Stimulated activated CD8-positive, alpha-beta memory T cell treated with anti-CD3 and anti-CD28 coated beads, Interleukin-4, amount 100 ng/mL, for 4 hours (primary cell): Measurements from ENCODE around the gene LGR6.
A peak's percentile ranks its signal among the peaks of the same experiment; 100 is the strongest.
"Not testable (repeated sequence)": the region's sequence is repeated elsewhere in the genome, so short reads cannot be mapped to it uniquely, and the experiment has no call there.

ENCODE experiments used
- DNase-seq, 2 donors: peaks; one replicate each; pipeline ENCODE4 v3.0.0-alpha.2; 2020; ENCODE audit warnings: low read depth in 2 of 2, low spot score in 1 of 2

The LGR6 gene

DNA sequence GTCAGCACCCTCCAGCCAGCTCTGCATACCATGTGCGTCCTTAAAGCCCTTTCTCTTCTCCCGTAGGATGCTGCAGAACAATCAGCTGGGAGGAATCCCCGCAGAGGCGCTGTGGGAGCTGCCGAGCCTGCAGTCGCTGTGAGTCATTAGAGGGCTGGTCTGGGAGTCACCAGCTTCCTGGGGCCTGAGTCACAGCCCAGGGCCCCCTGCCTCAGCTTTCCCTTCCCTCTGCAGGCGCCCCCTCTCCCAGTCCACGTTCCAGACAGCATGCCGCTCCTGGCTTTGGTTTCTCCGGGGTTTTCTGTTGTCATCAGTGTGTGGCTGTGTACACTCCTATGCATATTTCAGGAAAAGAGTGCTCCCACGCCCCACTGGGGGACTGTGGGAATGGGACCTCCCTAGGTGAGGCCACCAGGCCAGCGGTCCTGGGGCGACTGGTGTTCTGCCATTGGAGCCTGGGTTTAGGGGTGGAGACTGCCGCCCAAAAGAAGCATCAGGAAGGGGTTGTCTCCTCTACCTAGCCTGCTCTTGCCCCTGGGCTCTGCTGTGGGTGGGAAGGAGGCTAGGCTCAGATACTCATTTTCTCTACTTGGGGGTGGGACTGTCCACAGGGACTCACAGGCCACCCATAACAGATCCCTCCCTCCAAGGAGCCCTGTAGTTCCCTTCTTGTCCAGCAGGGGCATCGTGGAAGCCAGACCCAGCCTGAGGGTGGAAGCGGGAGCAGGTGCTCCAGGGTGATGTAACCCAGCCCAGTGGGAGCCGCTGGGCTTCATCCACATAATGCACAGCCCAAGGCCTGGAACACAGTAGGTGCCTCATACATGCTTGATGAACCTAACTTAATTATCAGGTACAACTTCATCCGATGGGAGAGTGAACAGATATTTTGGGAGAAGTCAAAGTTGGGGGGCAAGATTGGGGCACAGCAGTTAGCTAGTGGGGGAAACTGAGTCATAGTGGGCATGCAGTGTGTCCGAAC is 42.5 kb downstream of the LGR6 start:
- DNase-seq: peak; percentile 23 to 33

DNA sequence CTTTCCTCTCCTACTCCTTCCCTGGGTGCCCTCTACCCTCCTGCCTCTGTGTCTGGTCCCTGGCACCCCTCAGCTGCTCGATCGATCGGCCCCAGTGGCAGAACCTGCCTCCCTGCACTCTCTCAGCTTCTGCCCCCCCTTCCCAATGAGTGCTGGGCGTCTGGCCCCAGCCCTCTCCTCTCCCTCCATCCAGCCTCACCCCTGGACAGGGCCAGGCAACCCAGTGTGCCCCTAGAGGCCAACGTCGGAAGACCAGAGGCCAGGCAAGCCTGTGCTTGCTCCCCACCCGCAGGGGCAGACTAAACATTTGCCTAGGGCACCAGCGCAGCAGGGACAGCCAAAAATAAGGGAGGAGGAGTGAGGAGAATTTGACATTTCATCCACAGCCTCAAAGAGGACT is 43.5 kb downstream of the LGR6 start:
- DNase-seq: no peak

DNA sequence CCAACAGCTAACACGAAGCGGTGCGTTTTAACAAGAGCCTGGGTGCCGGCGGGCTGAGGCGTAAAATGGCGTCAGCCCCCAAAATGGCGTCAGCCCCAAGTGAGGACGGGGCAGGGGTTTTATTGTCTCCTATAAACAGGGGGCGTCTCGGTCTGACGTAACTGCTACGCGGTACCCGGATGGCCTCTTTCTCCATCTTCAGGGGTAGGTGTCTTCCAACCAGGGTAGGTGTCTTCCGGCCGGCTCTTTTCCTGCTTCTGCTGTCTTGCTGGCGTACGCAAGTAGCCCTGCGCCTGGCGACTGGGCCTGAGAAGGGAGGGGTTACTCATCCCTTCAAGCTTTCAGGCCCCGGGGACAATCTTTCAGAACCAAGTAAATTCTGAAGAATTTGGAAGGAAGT is 45.3 kb downstream of the LGR6 start:
- no peak for DNase-seq

DNA sequence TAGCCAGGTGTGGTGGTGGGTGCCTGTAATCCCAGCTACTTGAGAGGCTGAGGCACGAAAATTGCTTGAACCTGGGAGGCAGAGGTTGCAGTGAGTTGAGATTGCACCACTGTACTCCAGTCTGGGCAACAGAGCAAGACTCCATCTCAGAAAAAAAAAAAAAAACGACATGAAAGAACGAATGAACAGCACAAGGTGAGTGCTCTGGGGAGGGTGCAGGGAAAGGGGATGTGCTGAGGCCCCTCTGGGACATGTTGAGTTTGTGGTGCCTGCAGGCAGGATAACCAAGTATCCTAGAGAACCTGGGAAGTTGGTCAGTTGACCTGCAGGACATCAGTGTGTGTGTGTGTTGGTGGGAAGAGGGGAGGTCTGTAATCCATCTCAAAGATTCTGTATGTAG is 46.6 kb downstream of the LGR6 start:
- not testable (repeated sequence) for DNase-seq

DNA sequence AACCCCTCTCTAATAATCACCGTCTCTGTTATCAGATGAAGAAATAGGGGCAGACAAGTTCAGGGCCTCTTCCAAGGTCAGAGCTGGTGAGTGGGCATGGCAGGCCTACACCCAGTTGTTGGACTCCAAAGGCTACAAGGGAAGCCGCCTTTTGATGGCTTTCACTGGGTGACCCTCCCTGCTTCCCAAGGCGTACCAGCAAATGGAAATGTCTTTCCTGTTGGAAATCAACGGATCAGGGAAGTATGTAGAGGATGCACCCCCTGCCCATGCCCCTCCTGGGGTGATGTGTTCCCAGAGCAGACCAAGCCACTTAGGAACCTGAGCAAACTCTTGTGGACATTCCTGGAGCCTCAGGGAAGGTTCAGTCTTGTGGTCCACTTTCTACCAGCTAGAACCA is 47.4 kb downstream of the LGR6 start:
- DNase-seq: no peak

DNA sequence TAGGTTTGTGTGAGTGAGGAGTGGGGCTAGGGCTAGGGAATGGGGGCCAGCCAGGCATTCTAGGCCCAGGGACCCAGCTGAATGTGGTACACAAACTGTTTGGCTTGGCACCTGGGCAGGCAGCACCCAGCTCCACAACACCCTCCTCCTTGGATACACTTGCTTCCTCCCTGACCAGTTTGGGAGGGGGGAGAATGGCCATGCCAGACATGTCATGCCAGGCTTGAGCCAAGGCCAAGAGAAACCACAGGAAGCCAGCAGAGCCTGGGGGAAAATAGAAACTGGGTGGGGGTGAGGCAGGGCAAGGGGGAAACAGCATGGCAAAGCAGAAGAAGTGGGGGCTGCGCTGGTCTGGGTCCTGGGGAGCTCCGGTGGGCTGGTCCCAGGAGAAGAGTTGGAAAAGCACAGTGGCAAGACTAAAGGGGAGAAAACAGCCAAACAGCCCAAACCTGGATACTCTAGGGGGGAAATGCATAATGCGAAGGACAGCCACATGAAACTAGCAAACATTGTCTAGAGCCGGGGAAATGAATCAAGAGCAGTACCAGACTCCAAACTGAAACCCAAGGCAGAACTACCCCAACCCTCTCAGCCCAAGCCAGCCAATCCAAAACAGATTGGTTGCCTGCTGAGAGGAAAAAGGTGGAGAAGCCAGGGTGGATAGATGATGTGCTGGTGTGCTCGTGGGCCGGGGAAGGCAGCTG is 47.9 kb downstream of the LGR6 start:
- no peak for DNase-seq

DNA sequence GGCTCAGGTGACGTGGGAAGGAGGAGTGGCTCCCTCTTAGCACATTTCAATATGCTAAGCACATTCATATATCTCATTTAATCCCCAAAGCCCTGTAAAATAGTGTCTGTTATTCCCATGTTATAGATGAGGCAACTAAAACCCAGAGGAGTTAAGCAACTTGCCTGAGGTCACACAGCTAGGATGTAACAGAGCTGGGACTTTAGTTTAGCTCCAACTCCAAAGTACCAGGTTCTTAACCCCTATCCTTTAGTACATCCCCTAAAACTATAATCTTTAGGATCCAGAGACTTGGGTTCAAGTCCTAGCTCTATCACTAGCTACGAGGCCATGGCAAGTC is 48.5 kb downstream of the LGR6 start:
- DNase-seq: no peak

DNA sequence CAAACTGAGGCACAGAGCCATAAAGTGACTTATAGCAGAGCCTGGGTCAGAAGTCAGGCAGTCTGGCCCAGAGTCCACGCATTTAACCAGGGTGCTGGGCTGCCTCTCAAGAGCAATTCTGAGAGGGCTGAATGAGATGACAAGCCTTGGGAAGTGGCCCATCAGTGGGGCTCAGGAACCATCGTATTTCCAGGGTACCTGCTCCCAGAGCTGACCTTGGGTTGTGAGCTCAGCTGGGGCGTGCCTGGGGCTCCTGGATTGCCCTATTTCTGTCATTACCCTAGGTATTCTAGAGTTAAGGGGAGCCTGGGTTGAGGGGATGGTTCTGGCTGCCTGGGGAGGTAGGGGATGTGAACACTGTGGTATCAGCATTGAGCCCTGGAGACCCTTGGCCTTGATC is 49.4 kb downstream of the LGR6 start:
- DNase-seq: no peak

DNA sequence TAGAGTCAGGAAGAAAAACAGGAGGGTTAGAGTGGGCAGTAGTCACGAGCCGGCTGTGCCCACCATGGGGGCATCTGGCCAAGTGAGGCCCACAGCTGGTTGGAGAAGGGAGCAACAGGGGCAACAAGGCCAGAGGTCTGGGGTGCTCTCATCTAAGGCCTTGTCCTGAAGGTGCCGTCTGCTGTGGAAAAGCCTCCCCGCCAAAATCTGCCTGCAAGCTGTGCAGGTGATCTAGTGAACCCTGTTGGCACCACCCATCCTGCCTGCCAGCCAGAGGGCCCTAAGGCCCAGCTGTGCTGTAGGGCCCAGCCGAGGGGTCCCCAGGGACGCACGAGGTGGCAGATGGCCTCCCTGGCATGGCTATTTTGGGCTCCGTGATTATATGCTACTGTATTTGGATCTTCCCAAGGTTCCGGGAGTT is 51.3 kb downstream of the LGR6 start:
- DNase-seq: no peak

DNA sequence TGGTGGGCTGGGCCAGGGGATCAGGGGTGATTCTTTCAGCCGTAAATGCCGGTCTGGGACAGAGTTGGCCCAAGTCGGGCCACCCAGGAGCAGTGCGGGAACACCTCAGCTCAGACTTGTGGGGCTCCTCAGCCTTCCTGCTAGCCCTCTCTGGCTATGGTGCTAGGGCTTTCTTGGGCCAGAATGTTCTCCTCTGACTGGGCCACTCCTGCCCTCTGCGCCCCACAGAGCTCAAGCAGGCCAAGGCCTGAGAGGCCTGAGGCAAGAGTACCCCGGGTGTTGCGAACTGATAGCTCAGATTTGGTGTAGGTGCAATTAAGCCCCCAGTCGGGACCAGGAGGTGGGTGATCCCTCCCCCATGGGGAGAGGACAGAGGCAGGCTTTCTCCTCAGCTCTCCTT is 51.8 kb downstream of the LGR6 start:
- no peak for DNase-seq

DNA sequence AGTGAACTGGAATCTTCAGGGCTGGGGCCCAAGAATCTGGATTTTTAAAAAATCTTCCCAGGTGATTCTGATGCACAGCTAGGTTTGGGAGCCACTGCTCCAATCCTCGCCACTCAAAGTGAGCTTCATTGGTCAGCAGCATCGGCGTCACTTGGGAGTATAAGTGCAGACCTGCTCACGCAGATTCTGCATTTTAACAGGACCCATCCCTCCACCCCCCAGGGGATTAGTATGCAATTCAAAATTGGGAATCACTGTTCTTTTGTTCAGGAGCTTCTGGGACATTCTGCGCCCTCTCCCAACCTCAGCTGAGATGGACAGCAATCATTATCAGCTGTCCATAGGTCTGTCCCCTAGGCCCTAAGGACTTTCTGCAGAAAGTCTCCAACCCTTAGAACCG is 53.5 kb downstream of the LGR6 start:
- DNase-seq: no peak

DNA sequence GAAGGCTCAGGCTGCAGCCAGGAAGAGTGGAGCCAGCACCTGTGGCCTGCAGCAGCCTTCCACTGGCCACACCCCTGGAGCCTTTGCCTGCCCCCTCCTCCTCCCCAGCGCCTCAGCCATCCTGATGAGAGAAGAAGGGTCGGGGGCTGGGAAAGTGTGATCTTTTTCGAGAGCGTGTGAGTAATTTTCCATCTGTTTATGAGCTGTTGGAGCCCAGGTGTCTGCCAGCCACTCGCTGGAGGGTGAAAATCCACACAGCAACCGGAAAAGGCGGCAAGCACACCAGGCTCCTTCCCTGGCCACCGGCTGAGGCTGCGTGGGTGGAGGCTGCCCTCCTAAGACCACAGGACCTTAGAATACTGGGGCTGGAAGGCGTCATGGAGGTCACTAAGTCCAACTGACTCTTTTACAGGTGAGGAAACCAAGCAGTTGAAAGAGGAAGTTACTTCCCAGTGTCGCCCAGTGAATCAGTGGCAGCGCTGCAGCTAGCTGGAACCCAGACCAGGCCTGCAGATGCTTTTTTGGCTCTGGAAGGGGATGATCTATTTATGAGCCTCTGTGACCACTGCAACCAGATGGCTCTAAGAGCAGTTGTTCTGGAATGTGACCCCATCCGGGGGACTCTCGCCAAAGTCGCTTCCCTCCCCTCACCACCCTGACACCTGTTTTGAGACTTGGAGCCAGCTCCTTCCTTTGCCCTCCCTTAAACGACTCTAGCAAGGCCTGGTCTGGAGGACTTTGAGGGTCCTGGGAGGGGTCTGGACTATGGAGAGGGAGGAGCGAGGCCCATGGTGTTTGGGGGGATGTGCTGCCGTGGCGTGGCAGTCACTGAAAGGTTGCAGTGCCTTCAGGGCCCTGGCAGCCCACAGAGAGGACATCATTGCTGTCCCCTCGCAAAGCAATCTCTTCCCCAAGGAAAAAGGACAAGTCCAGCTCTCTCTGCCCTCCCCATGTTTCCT is 54.5 kb downstream of the LGR6 start:
- DNase-seq: no peak

DNA sequence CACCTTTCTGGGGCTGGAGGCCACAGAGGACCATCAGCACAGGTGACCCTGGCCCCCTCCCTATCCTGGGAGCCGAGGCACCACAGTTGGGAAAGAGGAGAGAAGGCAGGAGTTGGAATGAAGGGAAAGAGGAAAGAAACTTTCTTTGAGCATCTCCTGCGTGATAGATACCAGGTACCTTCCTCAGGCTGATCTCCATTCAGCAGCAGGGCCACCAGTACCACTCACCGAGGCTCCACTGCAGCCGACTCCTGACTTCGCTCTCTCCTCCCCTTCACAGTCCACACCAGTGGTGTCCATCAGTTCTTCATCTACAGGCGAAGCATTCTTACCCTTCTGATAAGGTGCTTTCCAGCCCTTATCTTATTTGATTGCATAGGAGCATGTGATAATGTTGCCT is 55.3 kb downstream of the LGR6 start:
- DNase-seq: no peak

DNA sequence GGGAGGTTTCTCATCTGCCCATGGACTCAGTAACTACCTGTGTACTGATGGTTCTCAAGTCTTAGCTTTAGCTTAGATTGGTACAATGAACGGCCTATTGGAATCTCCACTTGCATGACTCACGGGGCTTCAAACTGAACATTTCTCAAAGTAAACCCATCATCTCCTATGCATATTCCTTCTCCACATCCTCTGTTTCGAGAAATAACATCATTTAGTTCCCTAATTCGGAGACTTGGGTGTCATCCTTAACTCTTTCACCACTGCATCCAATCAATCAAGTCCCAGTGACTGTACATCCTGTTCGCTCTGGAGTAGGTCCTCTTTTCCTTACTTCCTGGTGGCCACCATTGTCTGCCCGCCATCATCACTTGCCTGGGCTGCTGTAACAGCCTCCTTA is 55.8 kb downstream of the LGR6 start:
- no peak for DNase-seq

DNA sequence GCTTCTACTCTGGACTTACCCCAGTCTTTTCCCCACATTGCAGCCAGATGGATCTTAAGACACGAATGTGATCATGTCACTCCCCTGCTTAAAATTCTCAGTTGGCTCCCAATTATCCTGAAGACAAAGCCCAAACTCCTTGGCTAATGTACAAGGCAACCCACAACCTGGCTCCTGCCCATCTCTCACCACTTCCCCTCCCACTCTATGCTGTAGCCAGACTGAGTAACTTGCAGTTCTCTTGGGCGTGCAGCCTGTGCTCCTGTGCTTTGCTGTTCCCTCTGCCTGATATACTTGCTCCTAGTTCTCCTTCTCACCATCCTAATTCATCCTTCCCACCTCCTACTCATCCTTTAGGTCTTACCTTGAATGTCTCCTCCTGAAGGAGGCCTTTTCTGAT is 56.2 kb downstream of the LGR6 start:
- no peak for DNase-seq

DNA sequence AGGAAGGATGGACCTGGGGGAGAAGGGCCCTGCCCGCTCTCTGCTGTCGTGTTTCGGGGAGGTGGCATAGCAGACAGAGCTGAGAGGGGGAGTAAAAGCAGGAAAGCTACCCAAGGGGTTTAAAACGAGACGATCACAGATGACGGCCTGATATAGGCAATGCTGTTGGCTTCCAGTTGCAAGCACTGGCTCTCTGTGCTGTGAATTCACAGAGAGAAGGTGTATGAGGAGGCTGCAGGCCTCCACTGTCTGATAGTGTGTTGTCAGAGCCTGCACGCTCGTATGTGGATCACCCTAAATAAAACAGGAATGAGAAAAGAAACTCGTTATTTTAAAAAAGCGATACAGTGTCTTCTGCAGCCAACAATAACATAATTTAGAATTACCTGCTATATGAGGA is 57.4 kb downstream of the LGR6 start:
- no peak for DNase-seq

DNA sequence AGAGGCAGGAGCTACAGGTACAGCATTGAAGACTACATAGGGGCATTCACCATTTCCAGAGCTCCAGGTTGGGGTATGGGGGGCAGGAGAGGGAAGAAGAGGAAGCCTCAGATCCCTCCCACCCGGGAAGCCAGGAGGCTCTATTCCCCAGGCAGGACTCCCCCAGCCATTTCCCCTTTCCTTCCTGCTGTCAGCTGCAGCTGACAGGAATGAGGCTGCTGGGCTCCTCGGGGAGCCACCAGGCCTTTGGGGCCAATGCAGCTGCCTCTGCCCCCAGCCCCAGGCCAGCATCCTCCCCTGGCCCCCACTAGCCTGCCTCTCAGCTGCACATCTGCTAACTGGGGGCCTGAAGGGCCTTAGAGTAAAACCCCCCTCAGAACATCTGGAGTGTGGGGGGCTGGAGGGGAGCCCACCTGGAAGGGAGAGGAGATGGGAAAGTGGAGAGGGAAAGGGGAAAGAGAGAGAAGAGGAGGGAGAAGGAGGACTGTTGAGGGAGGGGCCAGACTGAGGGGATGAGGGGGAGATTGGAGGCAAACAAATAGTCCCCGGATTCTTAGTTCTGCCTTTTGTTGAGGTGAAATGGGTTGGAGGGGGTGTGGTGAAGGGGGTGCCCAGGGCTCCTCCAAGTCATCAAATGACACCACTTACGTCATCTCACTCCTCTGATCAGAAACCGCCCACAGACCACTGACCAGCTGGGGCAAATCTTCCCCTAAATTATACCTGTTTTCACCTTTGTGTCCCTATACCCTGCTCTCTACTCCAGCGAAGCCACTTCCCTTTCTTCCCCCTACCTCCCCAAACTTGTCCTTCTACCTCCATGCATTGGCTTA is 58.0 kb downstream of the LGR6 start:
- no peak for DNase-seq

DNA sequence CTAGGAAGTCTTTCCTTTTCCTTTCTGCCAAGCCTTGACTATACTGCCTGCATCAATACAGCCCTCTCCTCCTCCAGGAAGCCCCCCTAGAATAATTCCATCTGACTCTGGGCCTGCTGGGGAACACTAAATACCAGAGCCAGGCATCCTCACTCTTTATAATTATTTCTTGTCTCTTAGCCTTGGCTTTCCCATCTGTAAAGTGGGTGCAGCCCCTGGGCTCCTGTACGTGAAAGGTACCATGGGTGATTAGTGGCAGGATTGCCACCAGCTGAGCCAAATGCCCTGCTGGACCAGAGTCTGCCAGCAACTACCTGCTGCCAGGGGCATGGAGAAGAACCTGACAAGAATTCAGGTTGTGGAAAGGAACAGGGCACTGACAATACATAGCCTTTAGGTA is 58.7 kb downstream of the LGR6 start:
- no peak for DNase-seq

DNA sequence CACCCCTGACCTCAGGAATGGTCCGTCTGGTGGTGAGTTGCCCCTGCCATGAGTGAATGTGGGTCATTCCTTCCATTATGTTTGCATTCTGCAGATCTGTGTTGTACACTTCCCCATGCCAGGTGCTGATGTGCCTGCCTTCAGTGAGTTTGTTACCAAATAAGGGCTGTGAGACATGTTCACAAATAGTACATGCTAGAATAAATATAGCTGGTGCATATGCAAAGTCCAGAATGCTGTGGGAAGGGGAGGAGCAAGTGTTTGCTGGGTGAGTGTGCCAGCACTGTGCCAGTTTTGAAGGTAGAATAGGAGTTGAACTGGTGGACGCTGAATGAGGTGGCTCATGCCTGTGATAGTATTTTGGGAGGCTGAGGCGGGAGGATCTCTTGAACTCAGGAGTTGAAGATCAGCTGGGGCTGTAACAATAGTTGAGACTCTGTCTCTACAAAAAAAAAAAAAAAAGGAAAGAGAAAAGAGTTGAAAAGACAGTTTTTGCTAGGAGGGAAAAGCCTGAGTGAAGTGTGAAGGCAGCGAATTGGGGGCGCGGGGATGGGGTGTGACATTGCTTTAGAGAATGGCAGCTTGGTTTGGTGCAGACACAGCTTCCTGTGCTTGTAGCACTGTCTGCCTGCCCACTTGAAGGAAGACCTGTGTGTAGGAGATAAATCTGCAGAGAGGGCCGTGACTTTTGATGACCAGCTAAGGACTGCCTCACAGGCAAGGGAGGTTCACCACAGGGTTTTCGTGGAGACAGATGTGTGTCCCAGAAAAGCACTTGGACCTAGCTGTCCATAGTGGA is 61.1 kb downstream of the LGR6 start:
- no peak for DNase-seq

DNA sequence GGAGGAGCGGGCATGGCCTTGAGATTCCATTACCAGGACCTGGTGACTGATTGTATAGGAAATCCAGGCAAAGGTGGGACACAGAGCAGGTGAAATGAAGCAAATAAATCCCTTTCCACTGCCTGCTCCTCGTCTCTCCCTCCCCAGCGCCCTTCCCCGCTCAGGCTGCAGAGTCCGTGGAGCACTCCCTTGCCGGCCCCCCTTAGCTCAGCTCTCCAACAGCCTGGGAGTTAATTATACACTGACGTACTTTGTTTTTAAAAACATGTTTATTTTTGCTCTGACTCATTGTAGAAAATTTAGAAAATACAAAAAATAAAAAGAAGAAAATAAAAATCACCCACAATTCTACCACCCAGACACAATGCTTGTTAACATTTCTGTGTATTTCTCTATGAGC is 61.7 kb downstream of the LGR6 start:
- no peak for DNase-seq
